ENCODE measurements around the gene NAGLU.

DNA sequence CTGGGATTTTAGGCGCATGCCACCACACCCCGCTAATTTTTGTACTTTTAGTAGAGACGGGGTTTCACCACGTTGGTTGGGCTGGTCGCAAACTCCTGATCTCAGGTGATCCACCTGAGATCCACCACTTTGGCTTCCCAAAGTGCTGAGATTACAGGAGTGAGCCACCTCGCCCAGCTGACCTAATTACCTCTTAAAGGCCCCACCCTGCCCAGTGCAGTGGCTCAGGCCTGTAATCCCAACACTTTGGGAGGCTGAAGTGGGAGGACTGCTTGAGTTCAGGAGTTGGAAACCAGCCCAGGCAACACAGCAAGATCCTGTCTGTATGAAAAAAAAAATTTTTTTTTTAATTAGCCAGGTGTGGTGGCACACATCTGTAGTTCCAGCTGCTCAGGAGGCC, 23.0 kb downstream of the NAGLU start:
- TF ChIP-seq, protein P1, sequence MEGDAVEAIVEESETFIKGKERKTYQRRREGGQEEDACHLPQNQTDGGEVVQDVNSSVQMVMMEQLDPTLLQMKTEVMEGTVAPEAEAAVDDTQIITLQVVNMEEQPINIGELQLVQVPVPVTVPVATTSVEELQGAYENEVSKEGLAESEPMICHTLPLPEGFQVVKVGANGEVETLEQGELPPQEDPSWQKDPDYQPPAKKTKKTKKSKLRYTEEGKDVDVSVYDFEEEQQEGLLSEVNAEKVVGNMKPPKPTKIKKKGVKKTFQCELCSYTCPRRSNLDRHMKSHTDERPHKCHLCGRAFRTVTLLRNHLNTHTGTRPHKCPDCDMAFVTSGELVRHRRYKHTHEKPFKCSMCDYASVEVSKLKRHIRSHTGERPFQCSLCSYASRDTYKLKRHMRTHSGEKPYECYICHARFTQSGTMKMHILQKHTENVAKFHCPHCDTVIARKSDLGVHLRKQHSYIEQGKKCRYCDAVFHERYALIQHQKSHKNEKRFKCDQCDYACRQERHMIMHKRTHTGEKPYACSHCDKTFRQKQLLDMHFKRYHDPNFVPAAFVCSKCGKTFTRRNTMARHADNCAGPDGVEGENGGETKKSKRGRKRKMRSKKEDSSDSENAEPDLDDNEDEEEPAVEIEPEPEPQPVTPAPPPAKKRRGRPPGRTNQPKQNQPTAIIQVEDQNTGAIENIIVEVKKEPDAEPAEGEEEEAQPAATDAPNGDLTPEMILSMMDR (IDR thresholded peaks at IDR 0.05; ENCODE audit: low read depth, low read length), result no peak
- TF ChIP-seq EZH2phosphoT487 (IDR thresholded peaks at IDR 0.05; ENCODE audit: low read depth), result no peak

All from OCI-LY3 (cell line).